Endothelial cell of umbilical vein (primary cell): ENCODE measurements around the gene ADCY2.

Source experiments
- CTCF ChIP-seq, 2 donors: IDR thresholded peaks; 1 replicate in 1 of 2; 2 replicates in 1 of 2; pipeline ENCODE4 v1.5.1; 2011; ENCODE audit warnings: low read length in 2 of 2, mild to moderate bottlenecking in 2 of 2, moderate library complexity in 2 of 2, control low read depth in 1 of 2, inconsistent platforms in 1 of 2, low read depth in 1 of 2; ENCODE audit not compliant: insufficient read depth in 1 of 2; ENCODE audit errors: extremely low read depth in 1 of 2
- EZH2 ChIP-seq: IDR thresholded peaks from 2 replicates; pipeline ENCODE4 v1.6.1; 2012; ENCODE audit warnings: borderline replicate concordance, low read depth, mild to moderate bottlenecking, moderate library complexity, low read length, inconsistent platforms; ENCODE audit not compliant: severe bottlenecking
- MYC ChIP-seq: IDR thresholded peaks from one replicate; pipeline ENCODE4 v1.6.1; 2011; ENCODE audit warnings: mild to moderate bottlenecking, low read depth, low read length
- POLR2A ChIP-seq: IDR thresholded peaks from 2 replicates; pipeline ENCODE4 v1.6.1; 2012; ENCODE audit warnings: low read depth, mild to moderate bottlenecking, control low read depth, low read length
- POLR2AphosphoS5 ChIP-seq: IDR thresholded peaks from 2 replicates; pipeline ENCODE4 v1.6.1; 2012; ENCODE audit warnings: low read depth, mild to moderate bottlenecking, control low read depth, low read length, moderate library complexity; ENCODE audit not compliant: insufficient read depth

DNA sequence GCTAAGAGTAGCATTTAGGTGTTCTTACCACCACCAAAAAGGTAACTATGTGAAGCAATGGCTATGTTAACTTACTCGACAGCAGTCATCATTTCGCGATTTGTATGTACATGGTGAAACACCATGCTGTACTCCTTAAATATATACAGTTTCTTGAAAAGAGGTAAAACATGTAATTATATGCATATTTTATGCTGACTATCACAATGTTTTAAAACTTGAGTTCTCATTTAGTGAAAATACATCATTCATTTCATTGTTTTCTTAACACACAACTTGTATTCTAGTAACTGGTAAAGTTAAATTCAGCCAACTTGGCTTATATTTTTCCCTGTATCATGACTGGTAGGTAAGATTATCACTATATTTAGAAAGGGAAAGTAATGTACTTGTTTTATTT, 189.9 kb downstream of the ADCY2 start:
- TF ChIP-seq POLR2A (no peak), POLR2AphosphoS5 (no peak), CTCF (IDR thresholded peaks at IDR 0.05; ENCODE audit: extremely low read depth in 1 of 2, insufficient read depth in 1 of 2, low read depth in 1 of 2, low read length in 2 of 2) (no peak), EZH2 (no peak), MYC (no peak)
